ENCODE results near the gene CST9L.

Gene CST9L

GRCh38 chr20:23542801-23543200 lies 25.5 kb downstream of the CST9L start:
- no peak for DNase-seq

GRCh38 chr20:23541776-23542175 lies 26.5 kb downstream of the CST9L start:
- DNase-seq: no peak

GRCh38 chr20:23541330-23541729 lies 27.0 kb downstream of the CST9L start:
- DNase-seq: no peak

GRCh38 chr20:23540624-23541023 lies 27.7 kb downstream of the CST9L start:
- no peak for DNase-seq

GRCh38 chr20:23537030-23537429 lies 31.3 kb downstream of the CST9L start:
- DNase-seq: no peak

- no peak for DNase-seq
Measured at GRCh38 chr20:23536328-23536974, 31.8 kb downstream of the CST9L start.

GRCh38 chr20:23534801-23535593 lies 33.3 kb downstream of the CST9L start:
- DNase-seq: no peak

GRCh38 chr20:23533161-23533560 lies 35.1 kb downstream of the CST9L start:
- DNase-seq: no peak

- DNase-seq: no peak
Measured at GRCh38 chr20:23532533-23532932, 35.8 kb downstream of the CST9L start.

- no peak for DNase-seq
Measured at GRCh38 chr20:23530937-23531567, 37.2 kb downstream of the CST9L start.

- DNase-seq: no peak
Measured at GRCh38 chr20:23528867-23529431, 39.3 kb downstream of the CST9L start.

GRCh38 chr20:23526850-23527249 lies 41.4 kb downstream of the CST9L start:
- DNase-seq: no peak

- no peak for DNase-seq
Measured at GRCh38 chr20:23524146-23524545, 44.1 kb downstream of the CST9L start.

GRCh38 chr20:23520185-23520584 lies 48.1 kb downstream of the CST9L start:
- DNase-seq: no peak

- DNase-seq: no peak
Measured at GRCh38 chr20:23519556-23519955, 48.7 kb downstream of the CST9L start.

- DNase-seq: no peak
Measured at GRCh38 chr20:23517719-23518118, 50.6 kb downstream of the CST9L start.

GRCh38 chr20:23515250-23515939 lies 52.9 kb downstream of the CST9L start:
- DNase-seq: no peak

- DNase-seq: no peak
Measured at GRCh38 chr20:23514848-23515247, 53.4 kb downstream of the CST9L start.

All from effector CD8-positive, alpha-beta T cell (primary cell).